Measurements from ENCODE around the gene REC8.
"Not testable (repeated sequence)": the region's sequence is repeated elsewhere in the genome, so short reads cannot be mapped to it uniquely, and the experiment has no call there.

The REC8 gene

GRCh38 chr14:24202538-24202937, 30.7 kb downstream of the REC8 start:
- DNase-seq (ENCODE audit: low spot score): not testable (repeated sequence)

GRCh38 chr14:24203249-24203886, 31.5 kb downstream of the REC8 start:
- not testable (repeated sequence) for DNase-seq (ENCODE audit: low spot score)

- DNase-seq (ENCODE audit: low spot score): no peak
Observed at GRCh38 chr14:24204163-24205146, 32.6 kb downstream of the REC8 start.

GRCh38 chr14:24206260-24207103, 34.6 kb downstream of the REC8 start:
- no peak for DNase-seq (ENCODE audit: low spot score)

GRCh38 chr14:24207104-24207551, 35.2 kb downstream of the REC8 start:
- DNase-seq (ENCODE audit: low spot score): no peak

GRCh38 chr14:24207625-24208024, 35.7 kb downstream of the REC8 start:
- no peak for DNase-seq (ENCODE audit: low spot score)

- DNase-seq (ENCODE audit: low spot score): no peak
Observed at GRCh38 chr14:24211311-24211710, 39.4 kb downstream of the REC8 start.

- peak; percentile 99 for DNase-seq (ENCODE audit: low spot score)
Observed at GRCh38 chr14:24212924-24213865, 41.3 kb downstream of the REC8 start, which contains the start of gene CHMP4A. TSS of gene CHMP4A (minus strand) at chr14:24213488. CDS start at chr14:24213439, 49 bp downstream.

GRCh38 chr14:24213866-24214662, 42.2 kb downstream of the REC8 start:
- no peak for DNase-seq (ENCODE audit: low spot score)

GRCh38 chr14:24215495-24216344, 43.8 kb downstream of the REC8 start, which contains the start of gene MDP1:
TSS of gene MDP1 (minus strand) at chr14:24216066. CDS start at chr14:24215955, 111 bp downstream.
- DNase-seq (ENCODE audit: low spot score): peak; percentile 89

GRCh38 chr14:24216345-24216699, 44.4 kb downstream of the REC8 start:
- DNase-seq (ENCODE audit: low spot score): no peak

- DNase-seq (ENCODE audit: low spot score): not testable (repeated sequence)
Observed at GRCh38 chr14:24216876-24217275, 45.0 kb downstream of the REC8 start.

GRCh38 chr14:24219080-24219479, 47.2 kb downstream of the REC8 start:
- no peak for DNase-seq (ENCODE audit: low spot score)

GRCh38 chr14:24219521-24219920, 47.6 kb downstream of the REC8 start:
- DNase-seq (ENCODE audit: low spot score): no peak

- not testable (repeated sequence) for DNase-seq (ENCODE audit: low spot score)
Observed at GRCh38 chr14:24222987-24223386, 51.1 kb downstream of the REC8 start.

- no peak for DNase-seq (ENCODE audit: low spot score)
Observed at GRCh38 chr14:24224618-24225071, 52.8 kb downstream of the REC8 start.

- no peak for DNase-seq (ENCODE audit: low spot score)
Observed at GRCh38 chr14:24226473-24226872, 54.6 kb downstream of the REC8 start.

GRCh38 chr14:24228902-24229301, 57.0 kb downstream of the REC8 start:
- no peak for DNase-seq (ENCODE audit: low spot score)

All from SK-N-DZ (cell line).